ENCODE data around the gene SLC4A1AP.
A peak's percentile ranks its signal among the peaks of the same experiment; 100 is the strongest.

The SLC4A1AP gene

GRCh38 chr2:27721884-27722485, 58.3 kb downstream of the SLC4A1AP start:
- no peak for DNase-seq

GRCh38 chr2:27723372-27724144, 59.9 kb downstream of the SLC4A1AP start:
- peak; percentile 73 for DNase-seq

- no peak for DNase-seq
These were observed 60.5 kb downstream of the SLC4A1AP start for GRCh38 chr2:27724191-27724590.

GRCh38 chr2:27724905-27725701, 61.4 kb downstream of the SLC4A1AP start:
- DNase-seq, result no peak

GRCh38 chr2:27727257-27727656, 63.6 kb downstream of the SLC4A1AP start:
- no peak for DNase-seq

GRCh38 chr2:27728081-27728858, 64.6 kb downstream of the SLC4A1AP start:
- DNase-seq, result no peak

GRCh38 chr2:27729198-27729597, 65.5 kb downstream of the SLC4A1AP start:
- DNase-seq, result no peak

GRCh38 chr2:27729614-27730013, 65.9 kb downstream of the SLC4A1AP start:
- DNase-seq, result no peak

GRCh38 chr2:27730261-27730662, 66.6 kb downstream of the SLC4A1AP start:
- DNase-seq, result no peak

- no peak for DNase-seq
These were observed 67.4 kb downstream of the SLC4A1AP start for GRCh38 chr2:27730980-27731691.

GRCh38 chr2:27734305-27734704, 70.6 kb downstream of the SLC4A1AP start:
- no peak for DNase-seq

- peak; percentile 46 for DNase-seq
These were observed 71.7 kb downstream of the SLC4A1AP start for GRCh38 chr2:27735263-27735904.

GRCh38 chr2:27736031-27736889, 72.6 kb downstream of the SLC4A1AP start:
- DNase-seq, result no peak

GRCh38 chr2:27736890-27737204, 73.2 kb downstream of the SLC4A1AP start:
- no peak for DNase-seq

GRCh38 chr2:27737676-27738348, 74.1 kb downstream of the SLC4A1AP start:
- DNase-seq, result no peak

GRCh38 chr2:27738349-27739057, 74.8 kb downstream of the SLC4A1AP start:
- DNase-seq, result no peak

GRCh38 chr2:27739058-27739373, 75.3 kb downstream of the SLC4A1AP start:
- DNase-seq, result no peak

GRCh38 chr2:27741673-27742072, 78.0 kb downstream of the SLC4A1AP start:
- DNase-seq, result no peak

- DNase-seq, result no peak
These were observed 78.9 kb downstream of the SLC4A1AP start for GRCh38 chr2:27742571-27742970.
